Measurements from ENCODE around the gene COL6A1. TPM values are rescaled to one million over a fixed set of nuclear protein-coding genes. Genes with fewer than 3 reads are reported as not detected.

Gene COL6A1
- total RNA-seq, 3 donors from 2014 or later = 45.0 to 663 (median 114) TPM

DNA sequence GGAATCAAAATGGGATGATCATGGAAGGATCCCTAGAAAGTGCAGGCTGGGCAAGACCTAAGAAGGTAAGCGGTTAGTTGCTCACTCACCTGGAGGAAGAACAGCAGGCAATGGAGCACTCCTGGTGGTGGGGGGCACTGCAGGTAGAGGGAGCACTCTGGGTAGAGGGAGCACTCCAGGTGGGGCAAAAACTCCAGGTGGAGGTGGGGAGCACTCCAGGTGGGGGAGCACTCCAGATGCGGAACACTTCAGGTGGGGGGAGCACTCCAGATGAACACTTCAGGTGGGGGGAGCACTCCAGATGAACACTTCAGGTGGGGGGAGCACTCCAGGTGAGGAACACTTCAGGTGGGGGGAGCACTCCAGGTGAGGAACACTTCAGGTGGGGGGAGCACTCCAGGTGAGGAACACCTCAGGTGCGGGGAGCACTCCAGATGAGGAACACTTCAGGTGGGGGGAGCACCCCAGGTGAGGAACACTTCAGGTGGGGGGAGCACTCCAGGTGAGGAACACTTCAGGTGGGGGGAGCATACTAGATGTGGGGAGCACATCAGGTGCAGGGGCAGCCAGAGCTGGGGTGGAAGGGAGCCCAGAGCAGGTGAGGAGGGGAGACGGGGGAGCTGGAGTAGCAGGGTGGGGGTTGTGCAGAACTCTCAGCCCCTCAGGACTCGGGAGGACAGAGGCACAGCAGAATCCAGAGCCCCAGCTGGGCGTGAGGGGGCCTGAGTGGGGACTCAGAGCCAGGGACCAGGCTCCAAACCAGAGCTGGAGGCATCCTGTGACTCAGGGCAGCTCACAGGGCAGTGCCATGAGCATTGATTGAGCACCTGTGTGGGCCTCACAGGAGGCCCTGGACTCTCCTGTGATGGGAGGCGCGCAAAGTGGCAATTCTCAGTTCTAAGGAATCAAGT lies 37.7 kb upstream of the COL6A1 start:
- ATAC-seq = no peak
- no peaks in the 10 kb centered on the region for H3K36me3 ChIP-seq (ENCODE audit: low read depth)
- DNase-seq = no peak

GRCh38 chr21:45944601-45945000 lies 37.0 kb upstream of the COL6A1 start:
- intact Hi-C loops (cut with DNase I, micrococcal nuclease) = no loop called here
- TF ChIP-seq CTCF (IDR thresholded peaks at IDR 0.05) = no peak
- H3K4me1 ChIP-seq (ENCODE audit: low read depth) = no peaks in the 10 kb centered on the region
- no peaks in the 10 kb centered on the region for H3K36me3 ChIP-seq (ENCODE audit: low read depth)
- H3K4me3 ChIP-seq = no peak overlapping the region
- DNase-seq (no peak), ATAC-seq (no peak)
- no peaks in the 10 kb centered on the region for H3K9me3 ChIP-seq

More for the DNA sequence above, 37.7 kb upstream of the COL6A1 start:
- Histone ChIP-seq H3K4me3 (no peak overlapping the region), H3K9me3 (no peaks in the 10 kb centered on the region), H3K4me1 (ENCODE audit: low read depth) (no peaks in the 10 kb centered on the region)
- TF ChIP-seq CTCF (IDR thresholded peaks at IDR 0.05) = no peak
- intact Hi-C loops (cut with DNase I, micrococcal nuclease) = no loop called here

GRCh38 chr21:45945066-45945867 lies 36.3 kb upstream of the COL6A1 start:
- DNase-seq = no peak
- H3K36me3 ChIP-seq (ENCODE audit: low read depth) = no peaks in the 10 kb centered on the region

DNA sequence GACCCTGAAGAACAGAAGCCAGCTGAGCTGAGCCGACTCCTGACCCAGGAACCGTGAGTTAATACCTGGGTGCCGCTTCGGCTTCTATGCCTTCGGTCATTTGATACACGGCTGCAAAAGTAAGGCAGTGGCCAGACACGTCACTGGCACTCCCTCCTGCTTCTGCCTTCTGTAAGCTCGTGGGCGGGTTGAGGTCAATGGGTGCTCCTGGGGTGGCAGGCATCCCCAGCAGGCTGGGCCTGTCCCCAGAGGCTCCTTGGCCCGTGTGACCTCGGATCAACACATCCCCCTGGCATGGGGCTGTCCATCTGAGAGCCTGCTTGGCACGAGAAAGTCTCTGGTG lies 35.7 kb upstream of the COL6A1 start:
- DNase-seq (no peak), ATAC-seq (no peak)
- Histone ChIP-seq H3K4me3 (no peak overlapping the region), H3K36me3 (ENCODE audit: low read depth) (no peaks in the 10 kb centered on the region), H3K9me3 (no peaks in the 10 kb centered on the region), H3K4me1 (ENCODE audit: low read depth) (no peaks in the 10 kb centered on the region)
- intact Hi-C loops (cut with DNase I, micrococcal nuclease) = no loop called here
- no peak for TF ChIP-seq CTCF (IDR thresholded peaks at IDR 0.05)

More at GRCh38 chr21:45945066-45945867, 36.3 kb upstream of the COL6A1 start:
- Histone ChIP-seq H3K9me3 (no peaks in the 10 kb centered on the region), H3K4me3 (no peak overlapping the region), H3K4me1 (ENCODE audit: low read depth) (no peaks in the 10 kb centered on the region)
- intact Hi-C loops (cut with DNase I, micrococcal nuclease) = no loop called here
- TF ChIP-seq CTCF (IDR thresholded peaks at IDR 0.05) = no peak
- no peak for ATAC-seq

GRCh38 chr21:45947296-45947695 lies 34.3 kb upstream of the COL6A1 start:
- Histone ChIP-seq H3K9me3 (no peaks in the 10 kb centered on the region), H3K36me3 (ENCODE audit: low read depth) (no peaks in the 10 kb centered on the region), H3K4me3 (no peak overlapping the region), H3K4me1 (ENCODE audit: low read depth) (no peaks in the 10 kb centered on the region)
- TF ChIP-seq CTCF (IDR thresholded peaks at IDR 0.05) = no peak
- ATAC-seq = no peak
- intact Hi-C loops (cut with DNase I, micrococcal nuclease) = no loop called here
- DNase-seq = no peak
